Glomerular endothelial cell (primary cell): ENCODE data around the gene ENAH. TPM values are rescaled to one million over a fixed set of nuclear protein-coding genes. Genes with fewer than 3 reads are reported as not detected.

ENCODE experiments used
- DNase-seq: peaks from one replicate; pipeline ENCODE4 v3.0.0-alpha.2; 2011; ENCODE audit warnings: low read depth, low spot score; ENCODE audit errors: extremely low read depth
- total RNA-seq: library from RNA; depleted of rRNA; stranded (reverse); fragments of >200 nt; gene quantifications from 2 replicates; pipeline ENCODE4 v1.2.3, GENCODE V29; 2015

ENAH gene
- total RNA-seq, 1 donor from 2014 or later = 46.1 TPM

DNA sequence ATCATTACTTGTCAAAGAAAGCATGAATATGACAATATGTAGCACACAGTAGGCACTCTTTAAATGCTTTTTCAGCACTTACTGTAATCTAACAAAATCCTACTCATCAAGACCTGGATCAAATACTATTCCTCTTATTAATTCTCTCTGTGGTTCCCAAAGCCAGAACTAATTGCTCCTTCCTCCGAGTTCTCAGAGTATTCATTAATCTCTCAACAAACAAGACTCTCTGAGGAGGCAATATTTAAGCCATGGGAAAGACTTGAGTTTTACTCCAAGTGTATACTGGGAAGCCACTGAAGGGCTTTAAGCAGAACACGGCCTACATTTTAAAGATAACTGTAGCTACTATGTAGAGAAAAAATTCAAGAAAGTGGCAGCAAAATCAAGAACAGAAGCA, 79.7 kb downstream of the ENAH start:
- DNase-seq = no peak

DNA sequence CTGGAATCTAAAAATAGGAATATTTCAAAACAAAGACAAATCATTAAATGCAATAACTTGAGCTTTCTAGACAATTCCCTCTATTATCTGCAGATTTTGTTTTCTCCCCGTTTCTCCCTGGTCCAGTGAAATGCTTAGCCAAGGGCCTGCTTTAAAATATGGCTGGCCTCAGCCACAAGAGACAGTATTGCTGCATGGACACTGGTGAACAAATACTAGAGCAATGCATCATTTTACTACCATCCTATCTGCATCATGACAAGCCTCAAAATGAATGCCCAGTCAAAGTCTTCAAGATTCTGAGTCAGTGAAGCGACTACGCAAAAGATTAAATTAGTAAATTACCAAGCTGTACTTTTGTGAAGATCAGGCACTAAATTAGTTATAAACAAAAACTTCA, 80.5 kb downstream of the ENAH start:
- no peak for DNase-seq

DNA sequence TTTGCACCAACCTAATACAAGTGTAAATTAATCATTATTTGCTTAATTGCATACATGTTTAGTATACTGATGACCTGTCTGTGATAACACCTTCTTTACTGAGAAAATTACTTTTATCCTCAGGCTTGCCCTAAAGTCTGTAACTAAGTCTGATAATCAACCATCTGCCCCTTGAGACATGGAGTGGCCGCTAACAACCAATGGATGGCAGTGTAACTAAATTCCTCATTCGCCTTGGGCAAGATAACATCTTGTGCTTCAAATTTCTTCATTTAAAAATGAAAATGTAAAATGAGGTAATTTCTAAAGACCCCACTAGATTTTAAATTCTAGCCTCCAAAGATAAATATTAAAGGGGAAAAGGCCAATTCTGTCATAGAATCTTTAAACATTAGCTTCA, 85.1 kb downstream of the ENAH start:
- peak; percentile 9 for DNase-seq

GRCh38 chr1:225565847-225566246, 87.1 kb downstream of the ENAH start:
- DNase-seq = no peak

DNA sequence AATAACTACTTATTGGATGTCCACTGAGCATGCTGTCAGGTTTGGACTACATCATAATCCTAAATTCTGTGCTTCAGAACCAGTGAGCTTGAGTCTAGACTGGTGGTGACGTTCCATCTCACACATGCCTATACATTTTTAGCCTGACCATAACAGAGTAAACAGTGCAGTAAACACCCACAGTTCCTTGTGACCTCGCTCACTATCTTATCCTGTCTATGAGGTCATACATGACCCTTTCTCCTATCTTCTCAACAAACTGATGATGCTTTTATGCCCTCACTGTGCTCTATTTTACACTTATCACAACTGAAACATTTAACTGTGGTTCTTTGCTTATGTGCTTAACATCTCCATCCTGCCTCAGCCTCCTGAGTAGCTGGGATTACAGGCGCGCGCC, 91.2 kb downstream of the ENAH start:
- no peak for DNase-seq

DNA sequence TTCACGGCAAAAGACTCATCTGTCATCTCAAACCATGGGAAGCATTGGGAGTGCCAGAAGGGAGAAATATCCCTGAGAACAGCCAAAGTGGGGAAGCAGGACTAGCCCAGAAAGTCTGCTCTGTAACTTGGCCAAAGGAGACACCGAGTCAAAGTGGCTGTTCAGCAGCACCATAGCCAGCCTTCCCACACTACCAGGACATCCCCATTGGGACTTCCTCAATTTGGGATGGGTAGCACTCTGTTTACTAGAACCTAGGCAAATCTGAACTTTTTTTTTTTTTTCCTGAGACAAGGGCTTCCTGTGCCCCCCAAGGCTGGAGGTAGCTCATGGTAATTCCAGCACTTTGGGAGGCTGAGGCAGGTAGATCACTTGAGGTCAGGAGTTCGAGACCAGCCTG, 93.0 kb downstream of the ENAH start:
- no peak for DNase-seq

DNA sequence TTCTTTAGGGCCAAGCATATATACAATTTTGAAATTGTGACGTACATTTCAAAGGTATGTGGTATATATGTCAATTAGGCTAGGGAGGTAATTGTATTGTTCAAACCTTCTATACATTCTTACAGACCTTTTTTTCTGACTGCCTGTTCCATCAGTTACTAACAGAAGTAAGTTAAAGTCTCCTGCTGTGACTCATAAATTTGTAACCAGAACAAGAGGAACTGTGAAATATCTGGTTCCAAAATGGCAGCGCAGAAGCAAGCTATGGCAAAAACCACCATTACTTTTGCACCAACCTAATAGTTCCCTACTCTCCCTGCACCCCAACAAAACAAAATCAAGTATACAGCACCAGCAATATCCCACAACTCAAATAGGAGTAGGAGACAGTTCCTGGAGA, 93.6 kb downstream of the ENAH start:
- DNase-seq = no peak

- no peak for DNase-seq
Measured at GRCh38 chr1:225556694-225557093, 96.2 kb downstream of the ENAH start.

DNA sequence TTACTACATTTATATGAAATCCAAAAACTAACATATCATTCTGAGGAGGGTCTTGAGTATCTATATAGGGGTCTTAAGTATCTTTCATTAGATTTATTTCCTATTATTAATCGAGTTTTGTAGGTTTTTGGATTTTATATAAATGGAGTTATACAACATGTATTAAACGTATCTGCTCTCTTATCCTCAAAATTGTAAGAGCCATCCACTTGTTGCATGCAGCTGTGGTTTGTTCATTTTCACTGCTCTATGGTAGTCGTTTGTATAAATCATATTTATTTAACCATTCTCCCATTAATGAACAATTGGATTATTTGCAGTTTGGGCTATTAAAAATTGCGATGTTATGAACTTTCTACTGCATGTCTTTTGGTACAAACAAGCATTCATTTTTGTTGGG, 97.1 kb downstream of the ENAH start:
- DNase-seq = no peak

DNA sequence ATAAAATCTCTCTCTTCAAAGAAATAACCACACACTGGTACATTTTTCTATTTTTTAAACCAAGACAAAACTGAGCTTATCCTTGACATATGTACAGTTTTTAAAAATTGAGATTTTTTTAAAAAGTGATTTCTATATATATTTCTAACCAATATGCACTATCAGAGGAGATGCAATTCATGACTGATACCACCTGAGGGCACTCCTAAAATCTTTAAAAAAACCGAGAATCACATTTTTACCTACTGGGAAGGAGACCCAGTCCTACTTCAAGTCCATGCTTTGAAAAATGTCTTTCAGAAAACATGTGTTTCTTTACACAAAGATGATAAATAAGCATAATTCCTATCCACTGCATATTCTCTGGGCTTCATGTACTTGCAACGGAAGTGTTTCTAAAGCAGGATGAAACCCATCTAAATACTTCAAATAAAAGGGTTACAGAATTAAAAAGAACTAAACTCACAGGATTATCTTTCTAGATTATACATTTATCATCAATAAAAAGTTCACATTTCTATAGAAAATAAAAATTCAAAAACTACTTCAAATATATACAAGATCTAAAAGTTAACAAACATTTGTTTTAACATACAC, 98.6 kb downstream of the ENAH start:
- peak; percentile 16 for DNase-seq

GRCh38 chr1:225549821-225550220, 103.1 kb downstream of the ENAH start:
- no peak for DNase-seq

- DNase-seq = no peak
Measured at GRCh38 chr1:225548140-225548857, 104.6 kb downstream of the ENAH start.

- no peak for DNase-seq
Measured at GRCh38 chr1:225545649-225546048, 107.3 kb downstream of the ENAH start.

DNA sequence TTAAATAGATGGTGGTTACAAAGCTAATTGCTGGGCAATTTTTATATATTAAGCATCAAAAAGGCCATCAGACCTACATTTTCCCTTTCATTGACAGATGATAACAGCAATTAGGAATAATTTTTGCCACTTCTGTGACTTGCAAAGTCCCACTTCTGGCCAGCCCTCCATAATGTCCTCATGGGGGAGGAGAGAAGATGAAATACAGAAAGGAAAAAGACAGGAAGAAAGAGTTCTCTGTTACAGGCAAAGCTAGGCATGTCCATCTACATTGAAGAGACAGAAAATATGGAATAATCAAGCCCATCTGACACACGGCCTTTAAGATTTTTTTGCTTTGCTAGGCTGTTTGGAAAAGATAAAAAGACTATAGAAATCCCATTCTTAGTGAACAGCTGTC, 108.0 kb downstream of the ENAH start:
- no peak for DNase-seq

DNA sequence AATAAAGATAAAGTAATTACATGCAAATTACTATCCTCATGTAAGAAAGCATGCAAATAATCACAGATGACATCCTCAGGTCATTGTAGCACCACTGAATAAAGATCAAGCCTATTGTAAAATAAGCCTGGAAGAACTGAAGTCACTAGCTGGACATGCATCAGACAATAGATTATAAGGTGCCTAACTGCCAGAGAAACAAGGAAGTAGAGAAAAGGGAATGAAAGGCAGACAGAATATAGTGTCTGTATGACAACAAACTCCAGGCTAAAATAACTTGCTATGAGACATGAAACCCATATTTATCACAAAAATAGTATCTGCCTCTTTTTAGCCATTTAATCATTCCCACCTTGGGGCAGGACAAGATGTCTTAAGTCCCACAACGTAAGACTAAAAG, 108.7 kb downstream of the ENAH start:
- no peak for DNase-seq

GRCh38 chr1:225543350-225543749, 109.6 kb downstream of the ENAH start:
- no peak for DNase-seq

DNA sequence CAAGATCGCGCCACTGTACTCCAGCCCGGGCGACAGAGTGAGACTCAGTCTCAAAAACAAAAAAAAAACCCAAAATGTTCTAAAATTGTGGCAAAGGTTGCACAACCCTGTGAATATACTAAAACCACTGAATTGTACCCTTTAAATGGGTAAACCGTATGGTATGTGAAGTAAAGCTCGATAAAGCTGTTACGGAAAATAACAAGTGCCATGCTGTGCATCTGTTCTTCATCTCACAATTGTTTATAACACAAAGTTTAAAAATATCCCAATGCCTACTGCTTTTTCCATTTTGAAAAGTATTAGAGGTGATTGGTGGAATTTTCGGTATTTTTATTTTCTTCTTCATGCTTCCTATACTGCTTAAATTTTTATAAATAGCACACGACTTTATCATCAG, 111.5 kb downstream of the ENAH start:
- DNase-seq = no peak

DNA sequence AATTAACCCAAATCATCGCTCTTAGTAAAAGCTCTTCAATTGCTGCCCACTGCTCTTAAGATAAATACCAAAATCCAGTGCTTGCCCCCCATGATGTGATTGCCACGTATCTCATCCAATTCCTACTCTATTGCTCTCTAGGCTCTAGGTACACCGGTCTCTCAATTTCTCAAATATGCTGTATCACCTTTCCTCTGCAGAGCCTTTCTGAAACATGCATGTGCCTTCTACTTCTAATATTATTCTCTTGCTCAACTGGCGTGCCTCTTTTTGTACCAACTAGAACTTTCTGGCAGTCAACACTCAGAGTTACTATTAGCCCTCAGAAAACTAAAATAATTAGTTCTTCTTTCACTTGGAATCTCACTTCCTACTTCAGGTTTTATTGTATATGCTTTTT, 113.3 kb downstream of the ENAH start:
- no peak for DNase-seq

- no peak for DNase-seq
Measured at GRCh38 chr1:225539069-225539468, 113.9 kb downstream of the ENAH start.

DNA sequence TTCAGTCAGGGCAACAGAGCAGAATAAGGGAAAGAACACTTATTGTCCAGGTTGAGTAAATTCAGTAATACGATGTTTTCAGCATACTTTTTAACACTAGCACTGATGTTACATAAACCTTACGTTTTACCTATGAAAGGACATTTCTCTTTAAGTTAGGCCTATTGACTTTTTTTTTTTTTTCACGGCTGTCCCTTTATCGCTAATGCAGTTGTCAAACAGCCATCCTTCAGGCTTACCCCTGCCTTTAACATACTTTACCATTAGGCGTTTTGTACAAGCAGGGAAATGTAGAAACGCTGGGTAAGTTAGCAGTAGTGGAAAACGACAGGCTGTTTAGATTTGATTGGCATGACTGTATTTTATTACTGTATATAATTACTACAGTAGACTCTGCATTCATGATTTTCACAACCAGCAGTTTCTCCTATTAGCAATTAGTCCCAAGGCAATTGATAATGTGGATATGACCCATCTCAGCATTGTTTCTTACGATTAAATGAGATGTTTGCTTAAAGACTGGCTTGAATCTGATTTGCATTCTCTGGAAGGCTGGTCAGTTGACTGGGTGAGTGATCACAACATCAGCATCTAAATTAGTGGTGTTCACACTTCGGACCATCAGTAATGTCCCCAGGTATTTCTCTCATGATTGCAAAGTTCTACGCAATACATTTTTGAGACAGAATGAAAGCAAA, 115.2 kb downstream of the ENAH start:
- no peak for DNase-seq

DNA sequence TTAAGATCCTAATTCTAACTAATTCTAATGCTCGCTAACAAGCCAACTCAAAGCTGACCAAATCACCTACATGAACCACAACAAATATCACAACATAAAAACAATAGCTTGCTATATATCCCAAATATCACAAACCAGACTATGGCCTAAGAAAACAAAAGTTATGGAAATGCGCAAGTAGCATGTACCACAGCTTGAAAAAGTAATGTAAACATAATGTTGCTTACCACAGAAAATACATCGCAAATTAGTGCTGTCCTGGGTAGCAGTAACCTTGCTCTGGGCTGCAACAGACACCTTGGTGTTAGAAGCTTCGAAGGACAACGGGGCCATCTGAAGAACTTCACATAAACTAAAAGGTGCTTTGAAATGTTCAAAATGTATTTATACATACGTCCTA, 117.6 kb downstream of the ENAH start:
- no peak for DNase-seq

- no peak for DNase-seq
Measured at GRCh38 chr1:225534772-225535171, 118.2 kb downstream of the ENAH start.
